ENCODE results near the gene ALOXE3.

GRCh38 chr17:8143581-8144400 is 25.5 kb upstream of the ALOXE3 start:
- TF ChIP-seq POLR2A (IDR thresholded peaks at IDR 0.05) (no peak), CTCF (IDR thresholded peaks at IDR 0.05) (no peak)
